Hepatocyte (in vitro differentiated cells): ENCODE measurements around the gene GPAT3.

Experiments
- EZH2 ChIP-seq: fragments of 200-600 bp; sonication (generic); IDR thresholded peaks from 2 replicates; pipeline ENCODE4 v1.6.1; 2016; ENCODE audit warnings: antibody characterized with exemption, mild to moderate bottlenecking, borderline replicate concordance
- EZH2phosphoT487 ChIP-seq: fragments of 200-600 bp; sonication (generic); IDR thresholded peaks from one replicate; pipeline ENCODE4 v1.6.1; 2018; ENCODE audit warnings: antibody characterized with exemption, mild to moderate bottlenecking, low read depth, moderate library complexity; ENCODE audit not compliant: unreplicated experiment, severe bottlenecking
- TF ChIP-seq, protein P1 (sequence below): fragments of 200-600 bp; sonication (generic); IDR thresholded peaks from 2 replicates; pipeline ENCODE4 v1.5.1; 2016; ENCODE audit warnings: antibody characterized with exemption, mild to moderate bottlenecking; ENCODE audit not compliant: poor library complexity

DNA sequence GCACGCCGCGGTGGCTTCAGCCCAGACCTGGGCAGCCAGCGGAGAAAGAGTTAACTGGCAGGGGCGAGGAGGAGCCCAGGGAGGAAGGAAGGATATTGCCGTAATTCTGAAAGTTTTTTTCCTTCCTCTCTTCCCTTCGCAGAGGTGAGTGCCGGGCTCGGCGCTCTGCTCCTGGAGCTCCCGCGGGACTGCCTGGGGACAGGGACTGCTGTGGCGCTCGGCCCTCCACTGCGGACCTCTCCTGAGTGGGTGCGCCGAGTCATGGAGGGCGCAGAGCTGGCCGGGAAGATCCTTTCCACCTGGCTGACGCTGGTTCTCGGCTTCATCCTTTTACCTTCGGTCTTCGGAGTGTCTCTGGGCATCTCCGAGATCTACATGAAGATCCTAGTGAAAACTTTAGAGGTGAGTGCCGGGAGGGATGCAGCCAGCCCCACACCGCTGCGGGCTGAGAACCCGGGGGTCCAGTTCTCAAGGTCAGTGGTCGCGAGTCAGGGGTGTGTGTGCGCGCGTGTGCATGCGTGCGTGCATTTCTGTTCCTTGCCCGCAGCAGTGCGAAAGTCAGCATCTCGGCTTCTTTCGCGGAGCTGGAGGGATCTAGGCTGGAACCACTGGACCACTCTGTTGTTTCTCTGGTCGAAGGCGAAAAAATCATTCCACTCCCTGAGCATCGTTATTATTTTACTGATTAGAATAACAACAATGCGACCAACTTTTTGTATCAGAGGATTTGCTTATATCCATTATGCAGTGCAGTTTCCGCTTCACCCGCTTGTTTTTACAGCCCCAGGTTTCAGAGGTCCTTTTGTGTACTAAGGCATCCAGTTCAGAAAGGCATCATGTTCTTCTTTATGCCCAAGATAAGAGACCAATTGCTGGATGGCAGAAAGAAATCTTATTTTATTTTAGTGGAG is 709 bp downstream of the GPAT3 start:
- TF ChIP-seq, protein P1, sequence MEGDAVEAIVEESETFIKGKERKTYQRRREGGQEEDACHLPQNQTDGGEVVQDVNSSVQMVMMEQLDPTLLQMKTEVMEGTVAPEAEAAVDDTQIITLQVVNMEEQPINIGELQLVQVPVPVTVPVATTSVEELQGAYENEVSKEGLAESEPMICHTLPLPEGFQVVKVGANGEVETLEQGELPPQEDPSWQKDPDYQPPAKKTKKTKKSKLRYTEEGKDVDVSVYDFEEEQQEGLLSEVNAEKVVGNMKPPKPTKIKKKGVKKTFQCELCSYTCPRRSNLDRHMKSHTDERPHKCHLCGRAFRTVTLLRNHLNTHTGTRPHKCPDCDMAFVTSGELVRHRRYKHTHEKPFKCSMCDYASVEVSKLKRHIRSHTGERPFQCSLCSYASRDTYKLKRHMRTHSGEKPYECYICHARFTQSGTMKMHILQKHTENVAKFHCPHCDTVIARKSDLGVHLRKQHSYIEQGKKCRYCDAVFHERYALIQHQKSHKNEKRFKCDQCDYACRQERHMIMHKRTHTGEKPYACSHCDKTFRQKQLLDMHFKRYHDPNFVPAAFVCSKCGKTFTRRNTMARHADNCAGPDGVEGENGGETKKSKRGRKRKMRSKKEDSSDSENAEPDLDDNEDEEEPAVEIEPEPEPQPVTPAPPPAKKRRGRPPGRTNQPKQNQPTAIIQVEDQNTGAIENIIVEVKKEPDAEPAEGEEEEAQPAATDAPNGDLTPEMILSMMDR = no peak
- no peak for TF ChIP-seq EZH2phosphoT487
- no peak for TF ChIP-seq EZH2
